Gastroesophageal sphincter (tissue), 4 donors: ENCODE data around the gene ARPP21. TPM values are rescaled to one million over a fixed set of nuclear protein-coding genes. Genes with fewer than 3 reads are reported as not detected.

Experiments used
- ATAC-seq: fragments of 150-250 bp; one replicate; pipeline ENCODE4 v1.9.1; 2016; ENCODE audit warnings: mild to moderate bottlenecking, moderate library complexity
- H3K27ac ChIP-seq, 4 donors: fragments of 200-600 bp; sonication (generic) in 3 of 4; 1 replicate in 3 of 4; 2 replicates in 1 of 4; pipeline ENCODE4 v1.5.1; 2016 to 2019
- H3K27me3 ChIP-seq: fragments of 200-600 bp; sonication (generic); one replicate; pipeline ENCODE4 v1.5.1; 2019
- H3K36me3 ChIP-seq, 2 donors: fragments of 200-600 bp; sonication (generic); one replicate each; pipeline ENCODE4 v1.5.1; 2019; ENCODE audit warnings: control low read depth in 1 of 2
- H3K4me1 ChIP-seq, 3 donors: fragments of 200-600 bp; sonication (generic); 1 replicate in 2 of 3; 2 replicates in 1 of 3; pipeline ENCODE4 v1.5.1; 2016 to 2019; ENCODE audit warnings: control low read depth in 2 of 3
- H3K4me3 ChIP-seq, 2 donors: fragments of 200-600 bp; sonication (generic); one replicate each; pipeline ENCODE4 v1.5.1; 2019; ENCODE audit warnings: mild to moderate bottlenecking in 1 of 2, moderate library complexity in 1 of 2
- H3K9me3 ChIP-seq, 3 donors: fragments of 200-600 bp; sonication (generic); one replicate each; pipeline ENCODE4 v1.5.1; 2017 to 2019; ENCODE audit warnings: control low read depth in 2 of 3
- CTCF ChIP-seq, 4 experiments: fragments of 200-600 bp in 2 of 4; fragments of 450-650 bp in 2 of 4; sonication (generic) in 1 of 4; IDR thresholded peaks; one replicate each; pipeline ENCODE4 v1.5.1; 2017 to 2019; ENCODE audit warnings: antibody characterized with exemption in 4 of 4, mild to moderate bottlenecking in 2 of 4, moderate library complexity in 2 of 4
- EP300 ChIP-seq: sonication (generic); formaldehyde crosslinking; IDR thresholded peaks from one replicate; pipeline ENCODE4 v1.6.1; 2017; ENCODE audit warnings: antibody characterized with exemption, mild to moderate bottlenecking
- POLR2A ChIP-seq, 2 donors: fragments of 450-650 bp; IDR thresholded peaks; one replicate each; pipeline ENCODE4 v1.6.1; 2017; ENCODE audit warnings: antibody characterized with exemption in 2 of 2, mild to moderate bottlenecking in 2 of 2, moderate library complexity in 1 of 2
- POLR2AphosphoS5 ChIP-seq: sonication (generic); formaldehyde crosslinking; IDR thresholded peaks from one replicate; pipeline ENCODE4 v1.6.1; 2017; ENCODE audit warnings: antibody characterized with exemption
- WGBS, 2 donors: methylation state at CpG; one replicate each; pipeline ENCODE4 v1.1.5; 2018; ENCODE audit warnings: low coverage in 1 of 2; 5-methylcytosine and 5-hydroxymethylcytosine counted together
- total RNA-seq, 4 donors: library from RNA; depleted of rRNA; stranded (reverse); fragments of >200 nt; gene quantifications; one replicate each; pipeline ENCODE4 v1.1.0, GENCODE V29; 2016

ARPP21 gene
- total RNA-seq, 4 donors from 2014 or later = 0.15 to 1.5 (median 0.78) TPM

GRCh38 chr3:35782355-35782754 lies 143.0 kb downstream of the ARPP21 start:
- no peak for ATAC-seq
- no peak for TF ChIP-seq CTCF (IDR thresholded peaks at IDR 0.05)
- no peak for TF ChIP-seq EP300
- TF ChIP-seq POLR2AphosphoS5 = no peak
- TF ChIP-seq POLR2A (IDR thresholded peaks at IDR 0.05) = no peak
- Histone ChIP-seq H3K4me3 (no peak overlapping the region), H3K27me3 (no peaks in the 10 kb centered on the region), H3K4me1 (no peaks in the 10 kb centered on the region), H3K9me3 (no peaks in the 10 kb centered on the region), H3K27ac (no peak overlapping the region), H3K36me3 (no peaks in the 10 kb centered on the region)
- WGBS, 2 donors = 61 to 75% methylated on average over 1 of the region's 1 CpG

- WGBS, 2 donors = 63 to 88% methylated on average over 1 of the region's 1 CpG
- Histone ChIP-seq H3K36me3 (no peaks in the 10 kb centered on the region), H3K27me3 (no peaks in the 10 kb centered on the region), H3K27ac (no peak overlapping the region), H3K9me3 (no peaks in the 10 kb centered on the region), H3K4me3 (no peak overlapping the region), H3K4me1 (no peaks in the 10 kb centered on the region)
- no peak for ATAC-seq
- TF ChIP-seq EP300 = no peak
- no peak for TF ChIP-seq POLR2AphosphoS5
- TF ChIP-seq CTCF (IDR thresholded peaks at IDR 0.05) = no peak
- TF ChIP-seq POLR2A (IDR thresholded peaks at IDR 0.05) = no peak
These were observed 144.8 kb downstream of the ARPP21 start for GRCh38 chr3:35784169-35784568.

- WGBS, 2 donors = 79 to 82% methylated on average over 3 to 4 of the region's 4 CpGs
- no peak for ATAC-seq
- no peak for TF ChIP-seq CTCF (IDR thresholded peaks at IDR 0.05)
- no peaks in the 10 kb centered on the region for H3K4me1 ChIP-seq
- H3K4me3 ChIP-seq = no peak overlapping the region
- no peaks in the 10 kb centered on the region for H3K36me3 ChIP-seq
- no peaks in the 10 kb centered on the region for H3K9me3 ChIP-seq
- no peaks in the 10 kb centered on the region for H3K27me3 ChIP-seq
- no peak overlapping the region for H3K27ac ChIP-seq
These were observed 146.0 kb downstream of the ARPP21 start for GRCh38 chr3:35785234-35785888.

GRCh38 chr3:35787936-35788335 lies 148.6 kb downstream of the ARPP21 start:
- 48 to 60% methylated on average over 1 of the region's 1 CpG for WGBS, 2 donors

More at GRCh38 chr3:35787936-35788335, 148.6 kb downstream of the ARPP21 start:
- H3K36me3 ChIP-seq = no peaks in the 10 kb centered on the region
- TF ChIP-seq POLR2A (IDR thresholded peaks at IDR 0.05) (no peak), CTCF (IDR thresholded peaks at IDR 0.05) (no peak), POLR2AphosphoS5 (no peak)
- H3K27ac ChIP-seq = no peak overlapping the region
- H3K4me3 ChIP-seq = no peak overlapping the region
- no peaks in the 10 kb centered on the region for H3K27me3 ChIP-seq
- no peaks in the 10 kb centered on the region for H3K4me1 ChIP-seq
- no peaks in the 10 kb centered on the region for H3K9me3 ChIP-seq
- ATAC-seq = no peak
